ENCODE data around the gene KIF4A.
"Not testable (repeated sequence)": the region's sequence is repeated elsewhere in the genome, so short reads cannot be mapped to it uniquely, and the experiment has no call there.

Gene KIF4A

DNA sequence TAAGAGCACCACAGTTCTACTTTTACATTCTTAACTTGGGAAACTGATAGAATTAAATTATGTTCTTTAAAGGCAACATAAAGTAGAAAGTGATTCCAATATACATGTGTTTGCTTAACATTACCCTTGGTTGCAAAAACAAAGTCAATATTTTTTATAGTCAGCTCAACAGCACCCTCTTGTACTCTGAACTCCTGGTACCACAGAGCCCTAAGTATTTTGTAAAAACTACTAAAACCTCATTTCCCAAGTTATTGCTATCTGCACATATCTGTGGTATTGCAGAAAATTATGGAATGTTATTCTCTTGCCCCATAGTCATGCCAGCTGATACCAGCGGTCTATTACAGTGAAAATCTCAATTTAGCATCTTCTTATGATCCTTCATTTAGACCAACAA is 2.9 kb downstream of the KIF4A start:
- DNase-seq (ENCODE audit: low spot score): no peak

DNA sequence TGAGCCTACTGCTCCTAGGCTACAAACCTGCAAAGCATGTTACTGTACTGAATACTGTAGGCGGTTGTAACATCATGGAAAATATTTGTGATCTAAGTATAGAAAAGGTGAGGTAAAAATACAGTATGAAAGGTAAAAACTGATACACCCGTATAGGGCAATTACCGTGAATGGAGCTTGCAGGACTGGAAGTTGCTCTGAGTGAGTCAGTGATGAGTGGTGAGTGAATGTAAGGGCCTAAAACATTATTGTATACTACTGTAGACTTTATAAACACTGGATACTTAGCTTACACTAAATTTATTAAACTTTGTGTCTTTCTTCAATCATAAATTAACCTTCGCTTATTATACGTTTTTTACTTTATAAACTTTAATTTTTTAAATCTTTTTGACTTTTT is 3.7 kb downstream of the KIF4A start:
- DNase-seq (ENCODE audit: low spot score): no peak

DNA sequence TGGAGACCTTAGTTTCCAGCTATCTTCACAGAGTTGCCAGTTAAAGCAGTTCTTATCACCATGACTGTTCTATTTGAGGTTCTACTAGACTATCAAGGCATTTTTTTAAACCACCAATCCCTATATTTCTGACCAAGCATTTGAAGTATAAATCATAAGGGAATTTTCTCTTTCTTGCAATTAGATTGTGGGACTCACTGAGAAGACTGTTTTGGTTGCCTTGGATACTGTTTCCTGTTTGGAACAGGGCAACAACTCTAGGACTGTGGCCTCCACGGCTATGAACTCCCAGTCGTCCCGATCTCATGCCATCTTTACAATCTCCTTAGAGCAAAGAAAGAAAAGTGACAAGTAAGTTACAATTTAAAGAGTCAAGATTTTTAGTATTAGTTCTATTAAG is 11.8 kb downstream of the KIF4A start:
- no peak for DNase-seq (ENCODE audit: low spot score)

DNA sequence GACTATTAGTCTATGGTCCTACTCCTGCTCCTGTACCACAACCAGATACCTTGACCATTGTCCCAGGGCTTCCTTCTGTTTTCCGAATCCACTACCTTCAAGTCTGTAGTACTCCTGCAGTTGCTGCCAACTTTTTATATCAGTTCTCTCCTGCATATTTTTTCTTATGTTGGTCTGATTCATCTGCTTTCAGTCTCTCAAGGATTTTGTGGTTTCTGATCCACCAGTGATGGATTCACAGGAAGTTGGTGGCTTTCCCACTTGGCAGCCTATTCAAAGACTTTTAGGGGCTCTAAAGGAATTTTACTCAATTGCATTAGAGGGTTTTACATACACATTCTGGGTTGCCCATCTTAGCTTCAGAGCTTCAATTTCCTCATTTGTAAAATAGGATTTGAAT is 23.6 kb downstream of the KIF4A start:
- no peak for DNase-seq (ENCODE audit: low spot score)

DNA sequence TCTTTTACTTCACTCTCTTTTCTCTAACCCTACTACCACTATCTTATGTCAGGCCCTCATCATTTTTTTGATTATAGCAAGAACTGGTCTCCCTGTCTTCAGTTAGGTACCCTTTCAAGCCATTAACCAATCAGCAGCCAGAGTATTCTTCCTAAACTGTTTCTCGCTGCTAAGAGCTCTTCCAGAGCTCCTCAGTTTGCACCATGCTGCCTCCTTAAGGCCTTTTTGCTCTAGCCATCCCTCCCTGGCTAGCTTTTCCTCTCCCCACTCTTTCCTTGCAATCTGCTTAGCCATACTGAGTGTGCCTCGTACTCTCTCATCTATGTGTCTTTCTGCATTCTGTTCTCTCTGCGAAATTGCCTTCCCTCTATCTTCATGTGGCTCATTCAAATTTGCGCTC is 32.9 kb downstream of the KIF4A start:
- DNase-seq (ENCODE audit: low spot score): no peak

DNA sequence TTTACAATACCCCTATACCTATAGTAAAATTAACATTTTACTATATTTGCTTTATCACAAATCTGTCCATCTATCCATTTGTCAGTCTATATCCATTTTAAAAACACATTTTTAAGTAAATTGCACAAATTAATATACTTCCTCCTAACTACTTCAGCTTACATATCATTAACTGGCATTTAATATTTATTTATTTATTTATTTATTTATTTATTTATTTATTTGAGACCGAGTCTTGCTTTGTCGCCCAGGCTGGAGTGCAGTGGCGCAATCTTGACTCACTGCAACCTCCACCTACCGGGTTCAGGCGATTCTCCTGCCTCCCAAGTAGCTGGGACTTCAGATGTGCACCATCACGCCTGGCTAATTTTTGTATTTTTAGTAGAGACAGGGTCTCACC is 33.7 kb downstream of the KIF4A start:
- not testable (repeated sequence) for DNase-seq (ENCODE audit: low spot score)

DNA sequence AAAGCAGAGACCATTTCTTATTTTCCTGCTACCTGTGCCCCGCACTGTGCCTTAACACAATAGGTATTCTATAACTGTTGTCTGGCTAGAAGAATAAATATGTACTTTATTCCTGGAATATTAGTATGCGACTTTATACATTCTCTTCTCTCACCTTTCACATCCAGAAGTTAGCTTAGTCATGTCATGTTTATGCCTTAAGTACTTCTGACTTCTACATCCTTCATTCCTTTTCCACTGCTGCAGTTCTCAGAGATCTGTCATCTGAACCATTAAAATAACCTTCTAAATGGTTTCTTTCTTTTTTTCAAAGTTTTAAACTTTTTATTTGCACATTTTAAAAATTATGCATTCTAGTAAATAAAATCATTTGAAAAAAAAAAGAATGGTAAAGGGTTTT is 34.4 kb downstream of the KIF4A start:
- DNase-seq (ENCODE audit: low spot score): no peak

DNA sequence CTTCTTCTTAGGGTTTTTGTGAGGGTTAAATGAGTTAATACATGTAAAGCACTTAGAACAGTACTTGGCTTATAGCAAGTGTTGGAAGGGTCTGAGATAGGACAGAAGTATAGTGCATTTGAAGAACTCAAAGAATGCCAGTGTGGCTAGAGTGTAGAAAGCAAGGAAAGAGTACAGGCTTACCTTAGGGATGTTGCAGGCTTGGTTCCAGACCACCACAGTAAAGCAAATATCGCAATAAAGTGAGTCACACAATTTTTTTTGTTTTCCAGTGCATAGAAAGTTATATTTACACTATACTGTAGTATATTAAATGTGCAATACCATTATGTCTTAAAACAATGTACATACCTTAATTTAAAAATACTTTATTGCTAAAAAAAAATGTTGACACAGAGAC is 41.3 kb downstream of the KIF4A start:
- no peak for DNase-seq (ENCODE audit: low spot score)

DNA sequence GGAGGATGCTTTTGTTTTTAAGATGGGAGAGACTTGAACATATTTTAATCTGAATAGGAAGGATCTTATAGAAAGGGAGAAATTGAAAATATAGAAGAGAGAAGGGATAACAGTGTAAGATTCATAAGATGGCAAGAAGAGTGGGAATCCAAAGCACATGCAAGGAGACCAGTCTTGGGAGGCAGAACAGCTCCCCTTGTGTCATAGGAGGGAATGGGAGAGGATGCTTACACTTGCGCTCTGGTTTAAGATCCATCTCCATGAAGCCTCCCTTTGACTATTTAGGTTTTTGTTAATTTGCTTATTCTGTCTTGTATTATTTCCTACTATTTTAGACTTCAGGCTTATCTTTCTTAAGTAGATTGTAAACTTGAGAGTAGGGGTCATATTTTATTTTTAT is 42.7 kb downstream of the KIF4A start:
- no peak for DNase-seq (ENCODE audit: low spot score)

DNA sequence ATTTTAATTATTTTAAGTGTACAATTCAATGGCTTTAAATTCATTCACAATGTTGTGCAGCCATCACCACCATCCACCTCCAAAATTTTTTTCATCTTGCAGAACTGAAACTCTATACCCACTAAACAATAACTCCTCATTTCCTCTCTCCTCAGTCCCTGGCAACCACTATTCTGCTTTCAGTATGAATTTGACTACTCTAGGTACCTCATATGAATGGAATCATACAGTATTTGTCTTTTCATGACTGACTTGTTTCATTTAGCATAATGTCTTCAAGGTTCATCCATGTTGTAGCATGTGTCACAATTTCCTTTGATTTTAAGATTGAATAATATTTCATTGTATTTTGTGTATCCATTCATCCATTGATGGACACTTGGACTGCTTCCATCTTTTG is 46.9 kb downstream of the KIF4A start:
- no peak for DNase-seq (ENCODE audit: low spot score)

DNA sequence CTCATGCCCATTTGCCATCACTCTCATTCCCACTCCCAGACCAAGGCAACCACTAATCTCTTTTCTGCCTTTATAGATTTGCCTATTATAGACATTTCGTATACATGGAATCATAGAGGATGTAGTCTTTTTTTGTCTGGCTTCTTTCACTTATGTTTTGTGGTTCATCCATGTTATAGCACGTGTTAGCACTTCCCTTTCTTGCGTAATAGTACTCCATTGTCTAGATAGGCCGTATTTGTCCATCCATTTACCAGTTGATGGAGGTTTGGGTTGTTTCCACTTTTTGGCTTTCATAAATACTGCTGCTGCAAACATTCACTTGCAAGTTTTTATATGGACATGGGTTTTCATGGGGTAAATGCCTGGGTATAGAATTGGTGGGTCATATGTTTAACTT is 48.4 kb downstream of the KIF4A start:
- no peak for DNase-seq (ENCODE audit: low spot score)

DNA sequence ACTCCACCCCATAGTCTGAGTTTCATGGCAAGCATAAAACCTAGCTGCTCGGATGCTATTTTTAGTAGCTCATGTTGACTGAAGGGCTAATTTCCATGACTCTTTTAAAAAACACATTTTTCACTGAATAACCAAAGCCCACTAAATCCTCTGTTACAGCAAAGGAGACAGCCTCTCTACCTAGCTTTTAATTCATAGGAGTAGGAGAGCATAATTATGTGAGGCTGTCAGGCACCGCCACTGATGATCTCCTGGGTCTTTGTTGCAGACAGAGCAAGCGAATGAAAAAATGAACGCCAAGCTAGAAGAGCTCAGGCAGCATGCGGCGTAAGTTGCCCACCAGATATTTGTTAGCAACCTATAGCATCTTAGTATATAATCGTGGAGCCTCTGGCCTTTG is 53.5 kb downstream of the KIF4A start:
- no peak for DNase-seq (ENCODE audit: low spot score)

DNA sequence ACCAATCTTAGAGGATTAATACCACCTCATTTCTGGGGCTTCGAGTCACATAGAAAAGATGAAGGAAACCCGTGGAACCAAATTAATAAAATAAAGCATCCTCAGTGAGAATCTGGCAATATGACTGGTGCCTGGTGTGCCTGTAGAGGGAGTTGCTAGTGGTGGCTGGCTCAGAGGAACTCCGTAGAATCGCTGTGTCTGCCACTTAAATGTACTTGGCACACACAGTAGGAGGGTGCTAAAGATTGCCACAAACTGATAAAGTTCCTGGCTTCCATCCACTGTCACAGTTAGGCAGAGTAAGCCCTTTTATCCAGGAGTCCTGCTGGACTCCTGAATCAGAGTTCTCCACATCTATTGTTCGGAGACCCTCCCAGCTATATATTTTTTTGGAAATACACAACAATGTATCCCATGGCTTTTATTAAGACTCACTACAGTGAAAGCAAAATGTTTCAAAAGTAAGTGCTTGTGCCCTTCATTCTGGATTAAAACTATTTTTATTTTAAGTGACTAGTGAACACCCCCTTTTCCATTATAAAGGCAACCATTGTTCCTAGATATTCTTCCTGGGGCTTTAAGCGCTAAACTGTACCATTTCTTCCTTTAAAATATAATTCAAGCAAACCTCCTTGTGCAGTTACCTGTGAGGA is 56.6 kb downstream of the KIF4A start:
- DNase-seq (ENCODE audit: low spot score): no peak

DNA sequence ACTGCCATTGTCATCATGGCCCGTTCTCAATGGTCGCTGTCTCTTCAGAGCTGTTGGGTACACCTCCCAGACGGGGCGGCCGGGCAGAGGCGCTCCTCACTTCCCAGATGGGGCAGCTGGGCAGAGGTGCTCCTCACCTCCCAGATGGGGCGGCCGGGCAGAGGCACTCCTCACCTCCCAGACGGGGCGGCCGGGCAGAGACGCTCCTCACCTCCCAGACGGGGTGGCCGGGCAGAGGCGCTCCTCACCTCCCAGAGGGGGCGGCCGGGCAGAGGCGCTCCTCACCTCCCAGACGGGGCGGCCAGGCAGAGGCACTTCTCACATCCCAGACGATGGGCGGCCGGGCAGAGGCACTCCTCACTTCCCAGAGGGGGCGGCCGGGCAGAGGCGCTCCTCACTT is 58.9 kb downstream of the KIF4A start:
- not testable (repeated sequence) for DNase-seq (ENCODE audit: low spot score)

DNA sequence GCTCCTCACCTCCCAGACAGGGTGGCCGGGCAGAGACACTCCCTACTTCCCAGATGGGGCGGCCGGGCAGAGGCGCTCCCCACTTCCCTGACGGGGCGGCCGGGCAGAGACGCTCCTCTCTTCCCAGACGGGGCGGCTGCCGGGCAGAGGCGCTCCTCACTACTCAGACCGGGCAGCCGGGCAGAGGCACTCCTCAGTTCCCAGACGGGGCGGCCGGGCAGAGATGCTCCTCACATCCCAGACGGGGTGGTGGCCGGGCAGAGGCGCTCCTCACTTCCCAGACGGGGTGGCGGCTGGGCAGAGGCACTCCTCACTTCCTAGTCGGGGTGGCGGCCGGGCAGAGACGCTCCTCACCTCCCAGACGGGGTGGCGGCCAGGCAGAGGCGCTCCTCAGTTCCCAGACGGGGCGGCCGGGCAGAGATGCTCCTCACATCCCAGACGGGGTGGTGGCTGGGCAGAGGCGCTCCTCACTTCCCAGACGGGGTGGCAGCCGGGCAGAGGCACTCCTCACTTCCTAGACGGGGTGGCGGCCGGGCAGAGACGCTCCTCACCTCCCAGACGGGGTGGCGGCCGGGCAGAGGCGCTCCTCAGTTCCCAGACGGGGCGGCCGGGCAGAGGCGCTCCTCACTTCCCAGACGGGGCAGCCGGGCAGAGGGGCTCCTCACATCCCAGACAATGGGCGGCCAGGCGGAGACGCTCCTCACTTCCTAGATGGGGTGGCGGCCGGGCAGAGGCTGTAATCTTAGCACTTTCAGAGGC is 59.6 kb downstream of the KIF4A start:
- not testable (repeated sequence) for DNase-seq (ENCODE audit: low spot score)

DNA sequence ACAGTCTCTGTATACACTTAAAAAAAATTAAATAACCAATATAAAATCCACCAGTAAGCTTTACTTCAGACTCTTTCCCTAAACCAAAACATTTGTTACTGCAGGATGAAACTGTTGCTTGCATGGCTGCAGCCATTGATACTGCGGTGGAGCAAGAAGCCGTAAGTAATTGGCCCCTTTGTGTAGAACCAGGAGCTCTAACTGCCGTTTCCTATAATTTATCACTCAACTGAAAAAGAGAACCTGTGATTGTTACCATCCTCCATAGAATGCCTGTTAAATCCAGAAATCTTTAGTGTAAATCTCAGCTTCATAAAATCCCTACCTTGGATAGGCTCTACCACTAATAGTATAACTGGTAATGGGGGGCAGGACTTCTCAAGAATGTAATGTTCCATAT is 62.6 kb downstream of the KIF4A start:
- no peak for DNase-seq (ENCODE audit: low spot score)

DNA sequence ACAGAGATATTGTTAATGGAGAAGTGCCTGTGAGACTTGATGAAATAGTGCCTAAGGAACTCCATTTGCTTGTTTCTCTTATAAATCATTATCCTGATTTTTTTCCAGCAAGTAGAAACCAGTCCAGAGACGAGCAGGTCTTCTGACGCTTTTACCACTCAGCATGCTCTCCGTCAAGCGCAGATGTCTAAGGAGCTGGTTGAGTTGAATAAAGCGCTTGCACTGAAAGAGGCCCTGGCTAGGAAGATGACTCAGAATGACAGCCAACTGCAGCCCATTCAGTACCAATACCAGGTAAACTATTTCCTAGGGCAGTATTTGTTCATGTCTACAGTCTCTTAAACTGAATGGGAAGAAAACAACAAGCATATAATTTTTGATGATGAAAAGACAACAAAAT is 63.6 kb downstream of the KIF4A start:
- DNase-seq (ENCODE audit: low spot score): no peak

DNA sequence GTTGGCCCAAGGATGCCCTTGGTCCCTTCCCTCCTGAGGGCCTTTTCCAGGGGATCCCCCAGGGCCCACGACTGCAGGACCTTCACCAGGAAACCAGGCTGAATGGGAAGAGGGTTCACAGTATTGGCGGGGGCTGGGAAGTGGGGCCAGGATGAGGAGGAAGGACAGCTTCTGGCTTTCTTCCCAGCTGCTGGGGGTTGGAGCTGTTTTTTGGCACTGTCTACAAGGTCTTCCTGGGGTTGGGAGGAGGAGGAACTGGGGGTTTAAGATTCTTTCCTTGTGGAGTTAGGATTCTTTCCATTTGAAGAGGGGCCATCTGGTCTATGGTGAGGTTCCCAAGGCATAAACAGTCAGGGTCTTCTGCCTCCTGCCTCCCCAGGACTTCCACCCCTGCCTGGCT is 64.8 kb downstream of the KIF4A start:
- no peak for DNase-seq (ENCODE audit: low spot score)

DNA sequence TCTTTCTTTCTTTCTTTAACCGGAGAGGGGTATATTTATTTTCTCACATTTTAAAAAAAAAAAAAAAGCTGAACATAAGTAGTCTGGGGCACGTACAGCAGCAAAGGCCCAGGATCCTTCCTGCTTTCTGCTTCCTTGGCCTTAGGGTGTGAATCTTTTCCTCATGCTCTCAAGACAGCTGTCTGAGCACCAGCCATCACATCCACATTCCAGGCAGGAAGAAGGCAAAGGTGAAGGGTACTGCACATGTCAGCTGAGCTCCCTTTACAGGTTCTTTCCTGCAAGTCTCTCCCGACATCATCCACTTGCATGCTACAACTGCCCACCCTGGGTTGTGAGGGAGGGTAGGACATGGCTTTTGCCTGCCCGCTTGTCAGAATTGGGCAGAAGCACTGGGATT is 69.6 kb downstream of the KIF4A start:
- no peak for DNase-seq (ENCODE audit: low spot score)

DNA sequence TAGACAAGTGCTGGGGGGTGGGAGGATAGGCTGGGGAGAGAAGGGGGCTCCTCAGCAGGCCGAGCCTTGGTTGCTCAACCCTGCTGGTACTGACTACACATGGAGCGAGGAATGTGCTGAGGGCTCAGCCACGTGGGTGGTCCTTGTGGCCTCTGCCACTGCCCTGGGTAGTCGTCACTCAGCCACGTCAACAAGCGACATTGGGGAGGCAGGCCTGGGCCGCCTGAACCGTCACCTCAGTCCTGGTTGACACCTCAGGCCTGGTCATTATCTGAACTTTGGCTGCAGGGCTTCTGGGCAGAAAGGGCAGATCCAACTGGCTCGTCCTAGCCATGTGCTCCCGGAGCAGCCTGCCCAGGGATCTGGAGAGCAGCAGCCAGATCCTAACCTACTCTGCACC is 70.5 kb downstream of the KIF4A start:
- no peak for DNase-seq (ENCODE audit: low spot score)

DNA sequence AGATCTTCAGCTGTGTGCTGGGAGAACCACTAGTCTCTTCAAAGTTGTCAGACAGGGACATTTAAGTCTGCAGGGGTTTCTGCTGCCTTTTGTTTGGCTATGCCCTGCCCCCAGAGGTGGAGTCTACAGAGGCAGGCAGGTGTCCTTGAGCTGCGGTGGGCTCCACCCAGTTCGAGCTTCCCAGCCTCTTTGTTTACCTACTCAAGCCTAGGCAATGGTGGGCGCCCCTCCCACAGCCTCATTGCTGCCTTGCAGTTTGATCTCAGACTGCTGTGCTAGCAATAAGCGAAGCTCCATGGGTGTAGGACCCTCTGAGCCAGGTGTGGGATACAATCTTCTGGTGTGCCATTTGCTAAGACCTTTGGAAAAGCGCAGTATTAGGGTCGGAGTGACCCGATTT is 78.8 kb downstream of the KIF4A start:
- not testable (repeated sequence) for DNase-seq (ENCODE audit: low spot score)

DNA sequence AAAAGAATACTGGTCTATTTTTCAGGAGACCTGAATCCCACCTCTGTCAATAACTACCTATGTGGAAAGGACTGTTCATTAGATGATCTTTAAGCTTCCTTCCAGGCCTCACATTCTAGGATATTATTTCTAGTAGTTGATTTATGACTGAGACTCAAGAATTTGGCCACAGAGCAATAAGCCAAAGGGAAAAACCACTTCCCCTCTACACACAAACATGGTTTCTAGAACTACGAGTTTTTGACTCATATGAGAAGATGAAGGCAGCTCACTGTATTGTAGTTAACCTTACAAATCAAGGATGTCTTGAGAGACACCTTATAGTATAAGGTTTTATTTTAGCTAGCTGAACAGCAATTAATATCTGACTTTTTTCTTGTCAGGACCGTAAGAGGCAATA is 96.3 kb downstream of the KIF4A start:
- no peak for DNase-seq (ENCODE audit: low spot score)

DNA sequence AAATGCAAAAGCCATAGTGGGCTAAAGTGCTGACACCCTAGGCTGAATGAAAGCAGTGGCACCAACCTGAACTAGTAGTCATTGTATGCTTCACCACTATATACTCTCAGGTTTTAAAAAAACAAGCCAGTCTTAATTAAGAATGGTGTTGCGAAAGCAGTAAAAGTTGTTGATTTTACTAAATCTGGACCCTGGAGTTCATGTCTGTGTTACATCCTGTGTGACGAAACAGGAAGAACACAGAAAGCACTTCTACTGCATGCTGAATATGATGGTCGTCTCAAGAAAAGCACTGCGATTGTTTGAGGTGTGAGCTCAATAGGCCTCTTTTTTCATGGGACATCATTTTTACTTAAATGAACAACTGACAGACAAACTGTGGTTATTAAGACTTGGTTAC is 109.0 kb downstream of the KIF4A start:
- DNase-seq (ENCODE audit: low spot score): peak; percentile 1

DNA sequence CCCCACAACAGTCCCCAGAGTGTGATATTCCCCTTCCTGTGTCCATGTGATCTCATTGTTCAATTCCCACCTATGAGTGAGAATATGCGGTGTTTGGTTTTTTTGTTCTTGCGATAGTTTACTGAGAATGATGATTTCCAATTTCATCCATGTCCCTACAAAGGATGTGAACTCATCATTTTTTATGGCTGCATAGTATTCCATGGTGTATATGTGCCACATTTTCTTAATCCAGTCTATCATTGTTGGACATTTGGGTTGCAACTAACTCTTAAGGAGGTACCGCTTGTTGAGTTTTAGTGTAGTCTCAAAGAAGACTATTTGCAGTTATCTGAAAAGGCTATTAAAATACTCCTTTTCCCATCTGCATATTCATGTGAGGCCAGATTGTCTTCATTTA is 110.3 kb downstream of the KIF4A start:
- DNase-seq (ENCODE audit: low spot score): not testable (repeated sequence)

Measured in pons (tissue), 1 donor.